Tibial artery (tissue), 4 donors: Measurements from ENCODE around the gene TIAM1.

Experiments used
- DNase-seq, 2 donors: peaks; one replicate each; pipeline ENCODE4 v3.0.0-alpha.2; 2019
- H3K27ac ChIP-seq, 2 donors: fragments of 200-600 bp; sonication (generic) in 1 of 2; 1 replicate in 1 of 2; 2 replicates in 1 of 2; pipeline ENCODE4 v1.5.1; 2018 to 2019; ENCODE audit warnings: mild to moderate bottlenecking in 1 of 2
- H3K27me3 ChIP-seq, 2 donors: fragments of 200-600 bp; sonication (generic) in 1 of 2; one replicate each; pipeline versions ENCODE4 v1.5.1 to v1.6.0; 2016 to 2019
- H3K36me3 ChIP-seq, 3 donors: fragments of 200-600 bp; sonication (generic) in 2 of 3; one replicate each; pipeline ENCODE4 v1.5.1; 2016 to 2019; ENCODE audit warnings: mild to moderate bottlenecking in 2 of 3
- H3K4me1 ChIP-seq, 4 donors: fragments of 200-600 bp; sonication (generic) in 2 of 4; 1 replicate in 3 of 4; 2 replicates in 1 of 4; pipeline ENCODE4 v1.5.1; 2016 to 2019
- H3K4me3 ChIP-seq, 2 donors: fragments of 200-600 bp; sonication (generic) in 1 of 2; 1 replicate in 1 of 2; 2 replicates in 1 of 2; pipeline ENCODE4 v1.5.1; 2018 to 2019; ENCODE audit warnings: mild to moderate bottlenecking in 2 of 2
- H3K9me3 ChIP-seq, 3 donors: fragments of 200-600 bp; sonication (generic) in 1 of 3; one replicate each; pipeline ENCODE4 v1.5.1; 2016 to 2019
- CTCF ChIP-seq, 2 experiments: fragments of 200-600 bp in 1 of 2; fragments of 450-650 bp in 1 of 2; IDR thresholded peaks; one replicate each; pipeline ENCODE4 v1.5.1; 2017 to 2019; ENCODE audit warnings: antibody characterized with exemption in 2 of 2, mild to moderate bottlenecking in 1 of 2, moderate library complexity in 1 of 2
- intact Hi-C: fragments of 100-400 bp; cut with DNase I; formaldehyde crosslinking; loops from one replicate; pipeline ENCODE4 v1.15.0; 2023; ENCODE audit warnings: low total_unique reads

TIAM1 gene

DNA sequence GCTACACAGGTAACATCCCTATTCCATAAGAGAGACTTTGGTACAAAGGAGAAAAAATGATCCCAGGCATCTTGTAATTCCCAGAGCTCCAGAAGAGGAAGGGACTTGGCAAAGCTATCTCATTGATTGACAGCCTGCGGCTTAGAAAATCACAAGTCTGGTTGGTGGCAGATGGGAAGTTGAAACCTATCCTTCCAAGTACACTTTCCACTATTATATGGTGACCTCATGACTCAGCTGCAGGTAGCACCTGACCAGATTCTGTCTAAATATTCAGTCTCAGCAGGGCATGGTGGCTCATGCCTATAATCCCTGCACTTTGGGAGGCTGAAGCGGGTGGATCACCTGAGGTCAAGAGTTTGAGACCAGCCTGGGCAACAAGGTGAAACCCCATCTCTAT is 89.9 kb downstream of the TIAM1 start:
- intact Hi-C loops: no loop called here
- H3K4me3 ChIP-seq: no peak overlapping the region
- no peak for TF ChIP-seq CTCF (IDR thresholded peaks at IDR 0.05)
- H3K27ac ChIP-seq: no peak overlapping the region
- no peaks in the 10 kb centered on the region for H3K36me3 ChIP-seq
- no peak for DNase-seq
- no peaks in the 10 kb centered on the region for H3K27me3 ChIP-seq
- no peaks in the 10 kb centered on the region for H3K4me1 ChIP-seq
- no peaks in the 10 kb centered on the region for H3K9me3 ChIP-seq

GRCh38 chr21:31253684-31254083 is 90.4 kb downstream of the TIAM1 start:
- Histone ChIP-seq H3K4me3 (no peak overlapping the region), H3K36me3 (no peaks in the 10 kb centered on the region), H3K27me3 (no peaks in the 10 kb centered on the region), H3K27ac (no peak overlapping the region), H3K4me1 (no peaks in the 10 kb centered on the region), H3K9me3 (no peaks in the 10 kb centered on the region)
- no peak for DNase-seq
- intact Hi-C loops: no loop called here
- no peak for TF ChIP-seq CTCF (IDR thresholded peaks at IDR 0.05)

GRCh38 chr21:31252611-31253010 is 91.5 kb downstream of the TIAM1 start:
- no peaks in the 10 kb centered on the region for H3K9me3 ChIP-seq
- intact Hi-C loops: no loop called here
- no peak overlapping the region for H3K4me3 ChIP-seq
- H3K36me3 ChIP-seq: no peaks in the 10 kb centered on the region
- no peak for DNase-seq
- H3K4me1 ChIP-seq: no peaks in the 10 kb centered on the region
- H3K27ac ChIP-seq: no peak overlapping the region
- no peaks in the 10 kb centered on the region for H3K27me3 ChIP-seq
- TF ChIP-seq CTCF (IDR thresholded peaks at IDR 0.05): no peak

- no peaks in the 10 kb centered on the region for H3K9me3 ChIP-seq
- no peaks in the 10 kb centered on the region for H3K27me3 ChIP-seq
- DNase-seq: no peak
- no peak for TF ChIP-seq CTCF (IDR thresholded peaks at IDR 0.05)
- no peak overlapping the region for H3K4me3 ChIP-seq
- no peaks in the 10 kb centered on the region for H3K36me3 ChIP-seq
- H3K27ac ChIP-seq: no peak overlapping the region
- no peaks in the 10 kb centered on the region for H3K4me1 ChIP-seq
- intact Hi-C loops: no loop called here
Observed at GRCh38 chr21:31252091-31252490, 92.0 kb downstream of the TIAM1 start.

GRCh38 chr21:31251686-31252085 is 92.4 kb downstream of the TIAM1 start:
- Histone ChIP-seq H3K4me3 (no peak overlapping the region), H3K27me3 (no peaks in the 10 kb centered on the region), H3K27ac (no peak overlapping the region), H3K36me3 (no peaks in the 10 kb centered on the region), H3K9me3 (no peaks in the 10 kb centered on the region), H3K4me1 (no peaks in the 10 kb centered on the region)
- TF ChIP-seq CTCF (IDR thresholded peaks at IDR 0.05): no peak
- intact Hi-C loops: no loop called here
- no peak for DNase-seq

DNA sequence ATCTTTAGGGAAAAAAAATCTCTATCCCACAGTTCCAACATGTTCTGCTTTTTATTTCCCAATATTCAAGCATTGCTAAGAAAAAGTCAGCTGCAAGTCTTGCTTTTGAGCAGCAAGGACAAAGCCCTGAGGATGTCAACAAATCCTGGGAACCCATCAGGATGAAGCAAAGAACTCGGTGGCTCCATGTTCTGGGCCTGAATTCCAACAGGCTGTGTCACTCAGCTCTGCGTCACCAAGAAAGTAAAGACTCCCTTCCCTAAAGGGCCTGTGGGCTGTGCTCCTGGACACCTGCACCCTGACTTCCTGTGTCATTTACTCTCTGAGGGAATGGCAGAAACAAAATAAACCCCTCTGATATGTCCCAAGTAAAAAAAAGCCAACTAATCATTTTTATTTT is 95.5 kb downstream of the TIAM1 start:
- H3K27ac ChIP-seq: no peak overlapping the region
- H3K4me3 ChIP-seq: no peak overlapping the region
- no peaks in the 10 kb centered on the region for H3K4me1 ChIP-seq
- H3K36me3 ChIP-seq: no peaks in the 10 kb centered on the region
- H3K27me3 ChIP-seq: no peaks in the 10 kb centered on the region
- peaks cover 0 to 8% (median 4%) of the 10 kb centered on the region in 3 donors for H3K9me3 ChIP-seq
- no peak for DNase-seq
- TF ChIP-seq CTCF (IDR thresholded peaks at IDR 0.05): no peak
- intact Hi-C loops: no loop called here
